HEK293T (cell line): ENCODE results near the gene DIPK1C.

Experiments
- CTCF ChIA-PET: fragments of 350-600 bp; formaldehyde crosslinking; extraction: SDS; loops from one replicate; lab custom pipeline; 2021; ENCODE audit warnings: antibody characterized with exemption, inconsistent platforms; lab: Yijun Ruan, JAX
- POLR2A ChIA-PET: fragments of 350-600 bp; formaldehyde crosslinking; extraction: SDS; loops from one replicate; lab custom pipeline; 2020; ENCODE audit warnings: antibody characterized with exemption, inconsistent platforms; lab: Yijun Ruan, JAX
- DNase-seq: peaks from one replicate; pipeline ENCODE4 v3.0.0; 2012; ENCODE audit warnings: mixed read lengths; ENCODE audit errors: extremely low spot score
- ARNT ChIP-seq: fragments of 450-650 bp; IDR thresholded peaks from 2 replicates; pipeline ENCODE4 v1.6.1; 2017; ENCODE audit warnings: mild to moderate bottlenecking
- BHLHE40 ChIP-seq: fragments of 450-650 bp; IDR thresholded peaks from 2 replicates; pipeline ENCODE4 v1.6.1; 2016; ENCODE audit warnings: mild to moderate bottlenecking, moderate library complexity, borderline replicate concordance
- CTBP1 ChIP-seq: fragments of 450-650 bp; IDR thresholded peaks from 2 replicates; pipeline ENCODE4 v1.6.1; 2016; ENCODE audit warnings: borderline replicate concordance
- ELF4 ChIP-seq: fragments of 450-650 bp; IDR thresholded peaks from 2 replicates; pipeline ENCODE4 v1.6.1; 2017; ENCODE audit warnings: antibody characterized with exemption
- FOXA1 ChIP-seq: fragments of 450-650 bp; IDR thresholded peaks from 2 replicates; pipeline ENCODE4 v1.6.1; 2016; ENCODE audit warnings: mild to moderate bottlenecking
- FOXK2 ChIP-seq: fragments of 450-650 bp; IDR thresholded peaks from 2 replicates; pipeline ENCODE4 v1.6.1; 2016; ENCODE audit warnings: mild to moderate bottlenecking
- FOXM1 ChIP-seq: fragments of 450-650 bp; IDR thresholded peaks from 2 replicates; pipeline ENCODE4 v1.6.1; 2017; ENCODE audit warnings: mild to moderate bottlenecking, borderline replicate concordance
- HDGF ChIP-seq: fragments of 450-650 bp; IDR thresholded peaks from 2 replicates; pipeline ENCODE4 v1.6.1; 2017; ENCODE audit warnings: antibody characterized with exemption, borderline replicate concordance
- L3MBTL2 ChIP-seq: fragments of 450-650 bp; conservative IDR thresholded peaks from 2 replicates; pipeline ENCODE4 v1.6.1; 2016; ENCODE audit warnings: mild to moderate bottlenecking
- LEF1 ChIP-seq: fragments of 450-650 bp; IDR thresholded peaks from 2 replicates; pipeline ENCODE4 v1.6.1; 2017; ENCODE audit warnings: mild to moderate bottlenecking, borderline replicate concordance
- NFRKB ChIP-seq: fragments of 450-650 bp; IDR thresholded peaks from 2 replicates; pipeline ENCODE4 v1.6.1; 2016; ENCODE audit warnings: mild to moderate bottlenecking, moderate library complexity
- PKNOX1 ChIP-seq: fragments of 450-650 bp; IDR thresholded peaks from 2 replicates; pipeline ENCODE4 v1.6.1; 2016
- SP1 ChIP-seq: fragments of 450-650 bp; IDR thresholded peaks from 2 replicates; pipeline ENCODE4 v1.6.1; 2017
- SUZ12 ChIP-seq: fragments of 450-650 bp; IDR thresholded peaks from 2 replicates; pipeline ENCODE4 v1.6.1; 2016; ENCODE audit warnings: mild to moderate bottlenecking
- TARDBP ChIP-seq: fragments of 450-650 bp; IDR thresholded peaks from 2 replicates; pipeline ENCODE4 v1.6.1; 2016
- ZNF384 ChIP-seq: fragments of 450-650 bp; IDR thresholded peaks from 2 replicates; pipeline ENCODE4 v1.6.1; 2016

DIPK1C gene

GRCh38 chr18:74425161-74425560, 31.9 kb downstream of the DIPK1C start:
- no peak for DNase-seq
- ChIA-PET POLR2A (no interaction called here), CTCF (no interaction called here)
- TF ChIP-seq ELF4 (no peak), FOXM1 (no peak), SUZ12 (no peak), PKNOX1 (no peak), HDGF (no peak)

- ChIA-PET POLR2A (no interaction called here), CTCF (no interaction called here)
- no peak for DNase-seq
- TF ChIP-seq SUZ12: no peak
- TF ChIP-seq BHLHE40: no peak
These were observed 34.6 kb downstream of the DIPK1C start for GRCh38 chr18:74422541-74422940.

DNA sequence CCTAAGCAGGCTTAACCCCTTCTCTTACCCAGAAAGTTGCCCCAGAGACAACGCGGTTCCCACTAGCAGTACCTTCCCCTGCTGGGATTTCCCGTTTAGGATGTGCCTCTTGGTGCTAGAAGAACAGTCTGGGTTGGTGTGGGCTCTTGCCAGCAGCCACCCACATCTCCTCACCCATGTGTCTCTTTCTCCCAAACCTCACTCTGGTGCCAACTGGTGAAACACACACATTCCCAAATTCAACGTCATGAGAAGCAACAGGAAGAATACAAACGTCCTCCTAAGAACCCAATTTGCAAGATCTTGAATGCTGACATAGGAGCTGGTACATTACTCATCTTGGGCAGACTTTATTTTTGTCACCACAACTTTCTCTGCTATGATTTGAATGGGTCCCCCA, 36.2 kb downstream of the DIPK1C start:
- no peak for DNase-seq
- ChIA-PET CTCF (no interaction called here), POLR2A (no interaction called here)
- TF ChIP-seq HDGF: no peak

GRCh38 chr18:74420481-74420880, 36.6 kb downstream of the DIPK1C start:
- ChIA-PET POLR2A (no interaction called here), CTCF (no interaction called here)
- no peak for DNase-seq
- no peak for TF ChIP-seq FOXM1
- TF ChIP-seq PKNOX1: no peak
- no peak for TF ChIP-seq FOXA1
- TF ChIP-seq ZNF384: no peak
- no peak for TF ChIP-seq SUZ12
- TF ChIP-seq NFRKB: no peak
- TF ChIP-seq SP1: no peak
- no peak for TF ChIP-seq BHLHE40
- TF ChIP-seq LEF1: no peak
- TF ChIP-seq FOXK2: no peak
- no peak for TF ChIP-seq CTBP1
- no peak for TF ChIP-seq ELF4

DNA sequence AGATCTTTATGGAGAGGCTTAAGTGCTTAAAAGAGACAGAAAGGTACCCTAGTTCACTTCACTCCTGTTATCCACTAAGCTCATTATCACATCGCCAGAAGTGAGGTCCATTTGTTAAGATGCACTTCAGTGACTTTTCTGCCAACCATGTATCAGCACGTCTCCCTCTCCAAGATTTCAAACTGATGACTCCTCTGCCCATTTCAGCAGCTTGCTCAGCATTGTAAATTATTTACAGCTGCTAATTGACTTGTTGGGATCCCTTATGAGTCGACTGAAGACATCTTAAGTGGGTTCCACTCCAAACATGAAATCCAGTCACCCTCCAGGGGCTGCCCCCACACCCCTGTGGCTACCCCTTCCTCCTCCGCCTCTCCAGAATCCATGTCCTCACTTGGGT, 37.3 kb downstream of the DIPK1C start:
- ChIA-PET POLR2A (no interaction called here), CTCF (no interaction called here)
- TF ChIP-seq CTBP1 (no peak), ZNF384 (no peak), SUZ12 (no peak), BHLHE40 (no peak), ARNT (no peak), PKNOX1 (no peak), SP1 (no peak), L3MBTL2 (no peak), HDGF (no peak), TARDBP (no peak), FOXM1 (no peak), NFRKB (no peak)
- no peak for DNase-seq

DNA sequence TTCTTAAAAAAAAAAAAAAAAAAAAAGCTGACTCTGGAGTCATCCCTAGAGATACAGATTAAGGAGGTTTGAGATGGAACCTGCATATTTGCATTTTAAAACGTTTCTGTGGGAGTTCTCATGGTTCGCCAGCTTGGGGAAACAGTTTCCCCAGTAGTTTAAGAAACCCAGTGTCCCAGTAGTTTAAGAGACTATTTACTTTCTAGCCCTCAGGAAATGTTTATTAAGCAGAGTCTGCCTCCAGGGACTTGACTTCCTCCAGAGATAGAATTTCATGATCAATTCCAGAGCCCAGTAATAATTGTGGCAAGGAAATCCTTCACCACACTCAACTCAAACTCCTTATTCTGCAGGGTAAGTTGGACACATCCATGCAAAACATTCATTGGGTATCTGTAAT, 39.1 kb downstream of the DIPK1C start:
- TF ChIP-seq FOXM1: no peak
- TF ChIP-seq L3MBTL2: no peak
- no peak for TF ChIP-seq FOXK2
- no peak for TF ChIP-seq SUZ12
- no peak for TF ChIP-seq NFRKB
- no peak for TF ChIP-seq FOXA1
- TF ChIP-seq ARNT: no peak
- no peak for TF ChIP-seq BHLHE40
- TF ChIP-seq PKNOX1: no peak
- no peak for TF ChIP-seq HDGF
- no peak for TF ChIP-seq CTBP1
- TF ChIP-seq TARDBP: no peak
- no peak for DNase-seq
- CTCF ChIA-PET: interaction anchor here (0.6 kb wide), 1 partner anchor 42 kb away, joined by 3 read pairs; no protein-coding TSS in a partner anchor
- POLR2A ChIA-PET: no interaction called here

GRCh38 chr18:74416124-74416523, 41.0 kb downstream of the DIPK1C start:
- CTCF ChIA-PET: no interaction called here
- TF ChIP-seq ZNF384 (no peak), ARNT (no peak), FOXK2 (no peak), BHLHE40 (no peak), SP1 (no peak), L3MBTL2 (no peak), ELF4 (no peak), SUZ12 (no peak), CTBP1 (no peak), HDGF (no peak), PKNOX1 (no peak), LEF1 (no peak), FOXM1 (no peak), NFRKB (no peak), TARDBP (no peak)
- DNase-seq: no peak
- POLR2A ChIA-PET: no interaction called here
